Kidney (tissue), 14 donors: ENCODE results near the gene RRAGA. TPM values are rescaled to one million over a fixed set of nuclear protein-coding genes. Genes with fewer than 3 reads are reported as not detected.
"Not testable (repeated sequence)": the region's sequence is repeated elsewhere in the genome, so short reads cannot be mapped to it uniquely, and the experiment has no call there.

ENCODE experiments used
- DNase-seq, 5 donors: peaks; one replicate each; pipeline ENCODE4 v3.0.0-alpha.2; 2013 to 2020
- FAIRE-seq: peaks from 2 replicates; lab custom pipeline; 2012; peaks lifted over from hg19 to GRCh38; lab: Jason Lieb, UNC
- H3K27ac ChIP-seq, 2 donors: one replicate each; pipeline ENCODE4 v1.7.0; 2013; ENCODE audit warnings: low read depth in 2 of 2, low read length in 2 of 2, inconsistent platforms in 1 of 2
- H3K27me3 ChIP-seq: one replicate; pipeline ENCODE4 v1.7.1; 2013; ENCODE audit warnings: low read length, inconsistent platforms; ENCODE audit not compliant: control insufficient read depth, insufficient read depth
- H3K36me3 ChIP-seq, 3 donors: one replicate each; pipeline versions ENCODE4 v1.7.0 to v1.7.1; 2013; ENCODE audit warnings: low read length in 3 of 3, control low read depth in 1 of 3, inconsistent platforms in 1 of 3; ENCODE audit not compliant: insufficient read depth in 3 of 3, control insufficient read depth in 2 of 3
- H3K4me1 ChIP-seq, 3 donors: one replicate each; pipeline versions ENCODE4 v1.7.0 to v1.7.1; 2013; ENCODE audit warnings: low read length in 3 of 3, inconsistent platforms in 1 of 3, low read depth in 1 of 3; ENCODE audit not compliant: control insufficient read depth in 2 of 3, insufficient read depth in 2 of 3
- H3K4me3 ChIP-seq, 3 donors: one replicate each; pipeline versions ENCODE4 v1.7.0 to v1.8.1; 2013; ENCODE audit warnings: low read length in 3 of 3, control low read depth in 1 of 3, inconsistent platforms in 1 of 3
- H3K9ac ChIP-seq, 3 donors: one replicate each; pipeline versions ENCODE4 v1.7.0 to v1.7.1; 2013; ENCODE audit warnings: low read length in 3 of 3, control low read depth in 1 of 3, inconsistent platforms in 1 of 3
- H3K9me3 ChIP-seq, 3 donors: one replicate each; pipeline versions ENCODE4 v1.7.0 to v1.7.1; 2013; ENCODE audit warnings: low read length in 3 of 3, control low read depth in 1 of 3, inconsistent platforms in 1 of 3; ENCODE audit not compliant: control insufficient read depth in 2 of 3, insufficient read depth in 1 of 3
- CTCF ChIP-seq: IDR thresholded peaks from 3 replicates; pipeline ENCODE4 v1.5.1; 2012; ENCODE audit warnings: mild to moderate bottlenecking, moderate library complexity, borderline replicate concordance; ENCODE audit not compliant: insufficient read depth; ENCODE audit errors: extremely low read depth
- intact Hi-C: fragments of 100-400 bp; cut with DNase I; formaldehyde crosslinking; loops from one replicate; pipeline ENCODE4 v1.11.1; 2022
- polyA plus RNA-seq: library from polyadenylated mRNA; stranded (reverse); fragments of 350-450 nt; fragmentation: Illumina TruSeq; extraction: RNeasy Lipid Tissue Mini Kit (QIAGEN cat#74804); gene quantifications from one replicate; pipeline ENCODE4 v1.2.3, GENCODE V29; 2014; ENCODE audit warnings: low read depth, low replicate concordance; ENCODE audit not compliant: insufficient read depth
- total RNA-seq: library from RNA; stranded (reverse); fragmentation: NEBNext Ultra II Directional; extraction: Animal tissue kit (Norgen Biotek cat#: 25700); gene quantifications from one replicate; pipeline ENCODE4 v1.2.1, GENCODE V29; 2021
- donor health status: control.
- donor health status: control.
- donor health status: control.
- donor health status: control.
- donor health status: control.
- donor health status: DM: yes; HTN: yes; CAD: no.
- donor health status: Normal renal cell carcinoma (clear cell type).

The RRAGA gene
- total and polyA plus RNA-seq, 2 donors from 2014 or later, result 94.3 to 99.3 TPM

- no peak overlapping the region for H3K4me3 ChIP-seq
- TF ChIP-seq CTCF, result no peak
- no peaks in the 10 kb centered on the region for H3K9me3 ChIP-seq
- no peaks in the 10 kb centered on the region for H3K27me3 ChIP-seq
- H3K9ac ChIP-seq, result no peak overlapping the region
- H3K36me3 ChIP-seq, result peaks cover 2 to 13% (median 5%) of the 10 kb centered on the region in 3 donors
- DNase-seq, result no peak
- no peaks in the 10 kb centered on the region for H3K4me1 ChIP-seq
- intact Hi-C loops, result no loop called here
- no peak for FAIRE-seq
- no peak overlapping the region for H3K27ac ChIP-seq
These were observed 38.1 kb downstream of the RRAGA start for GRCh38 chr9:19087106-19088000.

- FAIRE-seq, H3K27me3 ChIP-seq, H3K27ac ChIP-seq, H3K4me1 ChIP-seq, H3K9me3 ChIP-seq, H3K36me3 ChIP-seq, H3K9ac ChIP-seq, DNase-seq, H3K4me3 ChIP-seq, intact Hi-C loops: not testable (repeated sequence)
These were observed 48.2 kb downstream of the RRAGA start for GRCh38 chr9:19097431-19097830.

Other genes with a start within 250 kb of the RRAGA start
- gene SAXO1, start 16.2 kb upstream of the RRAGA start, total RNA-seq, result 0.35 TPM
- not detected for gene SAXO1, start 16.2 kb upstream of the RRAGA start, polyA plus RNA-seq
- gene HAUS6, start 53.5 kb downstream of the RRAGA start, total RNA-seq, result 7.8 TPM
- 1.9 TPM for gene HAUS6, start 53.5 kb downstream of the RRAGA start, polyA plus RNA-seq
- gene PLIN2, start 78.1 kb downstream of the RRAGA start, total RNA-seq, result 57.2 TPM
- 308 TPM for gene PLIN2, start 78.1 kb downstream of the RRAGA start, polyA plus RNA-seq
- gene DENND4C, start 181.3 kb downstream of the RRAGA start, total RNA-seq, result 59.5 TPM
- gene DENND4C, start 181.3 kb downstream of the RRAGA start, polyA plus RNA-seq, result 6.2 TPM